HepG2 (cell line): ENCODE measurements around the gene ACCS. TPM values are rescaled to one million over a fixed set of nuclear protein-coding genes. Genes with fewer than 3 reads are reported as not detected.

ENCODE experiments used
- ATAC-seq: fragments of 200-7000 bp; cut with Tn5 transposase; 3 replicates; pipeline ENCODE4 v1.9.1; 2020; ENCODE audit warnings: mild to moderate bottlenecking, moderate library complexity
- BruUV-seq: library from RNA; stranded (reverse); fragments of 400-500 nt; replicated peaks from 2 replicates; lab custom pipeline; 2021; lab: Mats Ljungman, UMichigan
- CTCF ChIA-PET: fragments of 300-600 bp; formaldehyde crosslinking; extraction: SDS; loops from one replicate; lab custom pipeline; 2021; ENCODE audit warnings: low total read pairs, inconsistent platforms, low intra/inter-chr PET ratio; lab: Yijun Ruan, JAX
- POLR2A ChIA-PET: fragments of 350-600 bp; sonication (Branson Sonifier 250); formaldehyde crosslinking; loops from one replicate; lab custom pipeline; 2020; ENCODE audit warnings: antibody characterized with exemption, inconsistent platforms; lab: Yijun Ruan, JAX
- DNase-seq: peaks from one replicate; pipeline ENCODE4 v3.0.0-alpha.2; 2015; ENCODE audit warnings: low spot score
- FAIRE-seq: peaks from 3 replicates; lab custom pipeline; 2011; peaks lifted over from hg19 to GRCh38; lab: Jason Lieb, UNC
- H2AFZ ChIP-seq: one replicate; pipeline ENCODE4 v1.6.1; 2011; ENCODE audit warnings: low read length, inconsistent platforms
- H3K27ac ChIP-seq: fragments of 300-600 bp; 3 replicates; pipeline ENCODE4 v1.8.0; 2011; ENCODE audit warnings: mixed run types, mild to moderate bottlenecking, mixed read lengths, low read length, inconsistent platforms; ENCODE audit not compliant: insufficient read depth; ENCODE audit errors: extremely low read length
- H3K27me3 ChIP-seq, 2 experiments: fragments of 200-600 bp in 1 of 2; 2 replicates in 1 of 2; 3 replicates in 1 of 2; pipeline versions ENCODE4 v1.6.0 to v1.8.0; 2011; ENCODE audit warnings: low read length in 2 of 2, mild to moderate bottlenecking in 2 of 2, moderate library complexity in 2 of 2, inconsistent platforms in 1 of 2; ENCODE audit not compliant: insufficient read depth in 2 of 2, control insufficient read depth in 1 of 2
- H3K36me3 ChIP-seq, 2 experiments: fragments of 200-600 bp in 1 of 2; replicated peaks in 1 of 2; 2 replicates in 1 of 2; 3 replicates in 1 of 2; pipeline versions ENCODE4 v1.5.1 to v1.8.0; 2011; ENCODE audit warnings: low read length in 2 of 2, inconsistent platforms in 1 of 2; ENCODE audit not compliant: insufficient read depth in 2 of 2, control insufficient read depth in 1 of 2
- H3K4me1 ChIP-seq: 2 replicates; pipeline ENCODE4 v1.5.1; 2012; ENCODE audit warnings: low read length, inconsistent platforms; ENCODE audit not compliant: insufficient read depth
- H3K4me2 ChIP-seq: 2 replicates; pipeline ENCODE4 v1.6.0; 2011; ENCODE audit warnings: low read depth, low read length, inconsistent platforms
- H3K4me3 ChIP-seq, 3 experiments: fragments of 200-600 bp in 1 of 3; sonication (generic), shearing (Covaris generic) in 1 of 3; replicated peaks in 1 of 3; 2 replicates each; pipeline ENCODE4 v1.5.1; 2011 to 2016; ENCODE audit warnings: low read length in 3 of 3, inconsistent platforms in 2 of 3, low read depth in 2 of 3, mild to moderate bottlenecking in 2 of 3, control low read depth in 1 of 3, mixed read lengths in 1 of 3; ENCODE audit not compliant: insufficient read depth in 1 of 3
- H3K79me2 ChIP-seq: one replicate; pipeline ENCODE4 v1.6.1; 2011; ENCODE audit warnings: low read length, inconsistent platforms; ENCODE audit not compliant: insufficient read depth
- H3K9ac ChIP-seq: 2 replicates; pipeline ENCODE4 v1.6.0; 2011; ENCODE audit warnings: mild to moderate bottlenecking, low read depth, low read length, inconsistent platforms; ENCODE audit not compliant: insufficient read depth
- H3K9me3 ChIP-seq: 2 replicates; pipeline ENCODE4 v1.5.1; 2012; ENCODE audit warnings: mild to moderate bottlenecking, low read length
- H4K20me1 ChIP-seq: 2 replicates; pipeline ENCODE4 v1.6.0; 2011; ENCODE audit warnings: inconsistent platforms, mild to moderate bottlenecking, low read length, moderate library complexity; ENCODE audit not compliant: insufficient read depth
- FOSL1 ChIP-seq: sonication (generic); formaldehyde crosslinking; IDR thresholded peaks from 2 replicates; pipeline ENCODE4 v1.9.0; 2021; ENCODE audit warnings: missing genetic modification reagents, borderline replicate concordance
- GTF3A ChIP-seq: sonication (generic); formaldehyde crosslinking; conservative IDR thresholded peaks from 2 replicates; pipeline ENCODE4 v1.4.0; 2020; ENCODE audit warnings: mild to moderate bottlenecking, missing genetic modification reagents
- GZF1 ChIP-seq: sonication (generic); formaldehyde crosslinking; IDR thresholded peaks from 2 replicates; pipeline ENCODE4 v1.5.1; 2020; ENCODE audit warnings: mild to moderate bottlenecking, missing genetic modification reagents
- HES4 ChIP-seq: sonication (generic); formaldehyde crosslinking; IDR thresholded peaks from 2 replicates; pipeline ENCODE4 v1.9.0; 2021; ENCODE audit warnings: mild to moderate bottlenecking, missing genetic modification reagents, borderline replicate concordance
- HHEX ChIP-seq: IDR thresholded peaks from 2 replicates; pipeline ENCODE4 v1.6.1; 2016; ENCODE audit warnings: control low read depth
- KAT2B ChIP-seq: fragments of 150-350 bp; IDR thresholded peaks from 2 replicates; pipeline ENCODE4 v1.6.1; 2014; ENCODE audit warnings: low read depth, low read length, borderline replicate concordance
- PAXIP1 ChIP-seq: sonication (generic); formaldehyde crosslinking; conservative IDR thresholded peaks from 2 replicates; pipeline ENCODE4 v1.4.0; 2020; ENCODE audit warnings: mild to moderate bottlenecking, missing genetic modification reagents, moderate library complexity
- RARG ChIP-seq: sonication (generic); formaldehyde crosslinking; IDR thresholded peaks from 2 replicates; pipeline ENCODE4 v1.4.0; 2020; ENCODE audit warnings: low read depth, mild to moderate bottlenecking, missing genetic modification reagents
- RFX1 ChIP-seq: fragments of 450-650 bp; IDR thresholded peaks from 2 replicates; pipeline ENCODE4 v1.6.1; 2017
- STAG1 ChIP-seq: sonication (generic); formaldehyde crosslinking; IDR thresholded peaks from 2 replicates; pipeline ENCODE4 v1.4.0; 2020; ENCODE audit warnings: missing genetic modification reagents
- WGBS: methylation state at CpG from one replicate; pipeline ENCODE4 v1.1.6; 2017; ENCODE audit warnings: low lambda C conversion rate; 5-methylcytosine and 5-hydroxymethylcytosine counted together
- in situ Hi-C: cut with HindIII; loops from 2 replicates; pipeline ENCODE4 v1.10.0; 2017; ENCODE audit warnings: low pct_unique_long_range_greater_than_20kb; ENCODE audit not compliant: extremely low pct_ligation_motif_present
- intact Hi-C: fragments of 100-400 bp; cut with micrococcal nuclease; formaldehyde crosslinking; loops from one replicate; pipeline ENCODE4 v1.10.0; 2022; ENCODE audit not compliant: unreplicated experiment
- polyA plus RNA-seq, 8 experiments: library from polyadenylated mRNA; depleted of rRNA in 3 of 8; stranded (reverse) in 7 of 8; unstranded in 1 of 8; fragments of >200 nt; fragmentation: Illumina TruSeq in 4 of 8; extraction: Trizol in 4 of 8; gene quantifications; 2 replicates each; pipeline versions ENCODE4 v1.2.1 to v1.2.3, GENCODE V29; 2011 to 2016; ENCODE audit warnings: low read depth in 4 of 8, missing spikeins in 1 of 8, mixed read lengths in 1 of 8; ENCODE audit not compliant: insufficient read depth in 1 of 8
- total RNA-seq, 5 experiments: library from RNA; depleted of rRNA; stranded (reverse); fragments of >200 nt; fragmentation: Illumina TruSeq; extraction: Trizol; gene quantifications; 2 replicates each; pipeline ENCODE4 v1.2.3, GENCODE V29; 2016; ENCODE audit warnings: low read depth in 1 of 5
- TF ChIP-seq, protein P1 (sequence below): sonication (generic); formaldehyde crosslinking; IDR thresholded peaks from 2 replicates; pipeline ENCODE4 v1.4.0; 2020; ENCODE audit warnings: mild to moderate bottlenecking, missing genetic modification reagents
- TF ChIP-seq, protein P2 (sequence below): sonication (generic); formaldehyde crosslinking; IDR thresholded peaks from 2 replicates; pipeline ENCODE4 v1.5.1; 2020; ENCODE audit warnings: mild to moderate bottlenecking, missing genetic modification reagents, moderate library complexity
- TF ChIP-seq, protein P3 (sequence below): sonication (generic); formaldehyde crosslinking; IDR thresholded peaks from 2 replicates; pipeline ENCODE4 v1.5.0; 2020; ENCODE audit warnings: mild to moderate bottlenecking, missing genetic modification reagents
- TF ChIP-seq, protein P4 (sequence below): sonication (generic); formaldehyde crosslinking; IDR thresholded peaks from 2 replicates; pipeline ENCODE4 v1.9.0; 2021; ENCODE audit warnings: missing genetic modification reagents, mild to moderate bottlenecking, borderline replicate concordance

Gene ACCS
- total and polyA plus RNA-seq, 2 of the 13 experiments (the other 11 are each of a cell fraction or from before 2014, with no cell fraction given): 0.55 to 0.59 TPM

DNA sequence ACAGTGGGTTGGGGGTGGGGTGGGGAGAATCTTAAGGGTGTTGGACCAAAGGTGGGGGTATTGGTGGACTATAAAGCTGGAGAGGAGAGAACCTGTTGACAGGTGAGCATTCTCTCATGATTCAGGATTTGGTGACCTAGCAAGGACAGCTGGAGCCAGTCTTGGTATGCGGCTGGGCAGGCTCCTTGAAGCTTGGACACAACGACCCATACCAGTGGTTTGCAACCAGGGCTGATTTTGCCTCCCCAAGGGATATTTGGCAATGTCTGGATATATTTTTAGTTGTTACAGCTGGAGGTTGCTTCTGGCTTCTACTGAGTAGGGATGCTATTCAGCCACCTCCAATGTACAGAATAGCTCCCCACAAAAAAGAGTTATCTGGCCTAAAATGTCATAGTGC is 35.0 kb downstream of the ACCS start:
- Histone ChIP-seq H3K4me2 (no peak overlapping the region), H3K79me2 (no peaks in the 10 kb centered on the region)
- TF ChIP-seq PAXIP1 (CRISPR knock-in tag): no peak
- no peak for TF ChIP-seq HHEX (CRISPR knock-in tag)
- no peak for TF ChIP-seq GZF1
- no peak for TF ChIP-seq GTF3A (CRISPR knock-in tag)
- TF ChIP-seq KAT2B: no peak
- no peak for TF ChIP-seq HES4
- TF ChIP-seq, protein P1, sequence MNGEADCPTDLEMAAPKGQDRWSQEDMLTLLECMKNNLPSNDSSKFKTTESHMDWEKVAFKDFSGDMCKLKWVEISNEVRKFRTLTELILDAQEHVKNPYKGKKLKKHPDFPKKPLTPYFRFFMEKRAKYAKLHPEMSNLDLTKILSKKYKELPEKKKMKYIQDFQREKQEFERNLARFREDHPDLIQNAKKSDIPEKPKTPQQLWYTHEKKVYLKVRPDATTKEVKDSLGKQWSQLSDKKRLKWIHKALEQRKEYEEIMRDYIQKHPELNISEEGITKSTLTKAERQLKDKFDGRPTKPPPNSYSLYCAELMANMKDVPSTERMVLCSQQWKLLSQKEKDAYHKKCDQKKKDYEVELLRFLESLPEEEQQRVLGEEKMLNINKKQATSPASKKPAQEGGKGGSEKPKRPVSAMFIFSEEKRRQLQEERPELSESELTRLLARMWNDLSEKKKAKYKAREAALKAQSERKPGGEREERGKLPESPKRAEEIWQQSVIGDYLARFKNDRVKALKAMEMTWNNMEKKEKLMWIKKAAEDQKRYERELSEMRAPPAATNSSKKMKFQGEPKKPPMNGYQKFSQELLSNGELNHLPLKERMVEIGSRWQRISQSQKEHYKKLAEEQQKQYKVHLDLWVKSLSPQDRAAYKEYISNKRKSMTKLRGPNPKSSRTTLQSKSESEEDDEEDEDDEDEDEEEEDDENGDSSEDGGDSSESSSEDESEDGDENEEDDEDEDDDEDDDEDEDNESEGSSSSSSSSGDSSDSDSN (CRISPR knock-in tag): no peak
- no peak for TF ChIP-seq STAG1 (CRISPR knock-in tag)
- TF ChIP-seq, protein P2, sequence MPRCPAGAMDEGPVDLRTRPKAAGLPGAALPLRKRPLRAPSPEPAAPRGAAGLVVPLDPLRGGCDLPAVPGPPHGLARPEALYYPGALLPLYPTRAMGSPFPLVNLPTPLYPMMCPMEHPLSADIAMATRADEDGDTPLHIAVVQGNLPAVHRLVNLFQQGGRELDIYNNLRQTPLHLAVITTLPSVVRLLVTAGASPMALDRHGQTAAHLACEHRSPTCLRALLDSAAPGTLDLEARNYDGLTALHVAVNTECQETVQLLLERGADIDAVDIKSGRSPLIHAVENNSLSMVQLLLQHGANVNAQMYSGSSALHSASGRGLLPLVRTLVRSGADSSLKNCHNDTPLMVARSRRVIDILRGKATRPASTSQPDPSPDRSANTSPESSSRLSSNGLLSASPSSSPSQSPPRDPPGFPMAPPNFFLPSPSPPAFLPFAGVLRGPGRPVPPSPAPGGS (CRISPR knock-in tag): no peak
- no peak for TF ChIP-seq RARG (CRISPR knock-in tag)
- TF ChIP-seq, protein P3, sequence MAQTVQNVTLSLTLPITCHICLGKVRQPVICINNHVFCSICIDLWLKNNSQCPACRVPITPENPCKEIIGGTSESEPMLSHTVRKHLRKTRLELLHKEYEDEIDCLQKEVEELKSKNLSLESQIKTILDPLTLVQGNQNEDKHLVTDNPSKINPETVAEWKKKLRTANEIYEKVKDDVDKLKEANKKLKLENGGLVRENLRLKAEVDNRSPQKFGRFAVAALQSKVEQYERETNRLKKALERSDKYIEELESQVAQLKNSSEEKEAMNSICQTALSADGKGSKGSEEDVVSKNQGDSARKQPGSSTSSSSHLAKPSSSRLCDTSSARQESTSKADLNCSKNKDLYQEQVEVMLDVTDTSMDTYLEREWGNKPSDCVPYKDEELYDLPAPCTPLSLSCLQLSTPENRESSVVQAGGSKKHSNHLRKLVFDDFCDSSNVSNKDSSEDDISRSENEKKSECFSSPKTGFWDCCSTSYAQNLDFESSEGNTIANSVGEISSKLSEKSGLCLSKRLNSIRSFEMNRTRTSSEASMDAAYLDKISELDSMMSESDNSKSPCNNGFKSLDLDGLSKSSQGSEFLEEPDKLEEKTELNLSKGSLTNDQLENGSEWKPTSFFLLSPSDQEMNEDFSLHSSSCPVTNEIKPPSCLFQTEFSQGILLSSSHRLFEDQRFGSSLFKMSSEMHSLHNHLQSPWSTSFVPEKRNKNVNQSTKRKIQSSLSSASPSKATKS: no peak
- no peak for TF ChIP-seq RFX1
- TF ChIP-seq, protein P4, sequence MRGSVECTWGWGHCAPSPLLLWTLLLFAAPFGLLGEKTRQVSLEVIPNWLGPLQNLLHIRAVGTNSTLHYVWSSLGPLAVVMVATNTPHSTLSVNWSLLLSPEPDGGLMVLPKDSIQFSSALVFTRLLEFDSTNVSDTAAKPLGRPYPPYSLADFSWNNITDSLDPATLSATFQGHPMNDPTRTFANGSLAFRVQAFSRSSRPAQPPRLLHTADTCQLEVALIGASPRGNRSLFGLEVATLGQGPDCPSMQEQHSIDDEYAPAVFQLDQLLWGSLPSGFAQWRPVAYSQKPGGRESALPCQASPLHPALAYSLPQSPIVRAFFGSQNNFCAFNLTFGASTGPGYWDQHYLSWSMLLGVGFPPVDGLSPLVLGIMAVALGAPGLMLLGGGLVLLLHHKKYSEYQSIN (CRISPR knock-in tag): no peak
- no peak for TF ChIP-seq FOSL1 (CRISPR knock-in tag)

More for the DNA sequence above, 35.0 kb downstream of the ACCS start:
- H3K27me3 ChIP-seq: no peaks in the 10 kb centered on the region
- ATAC-seq: no peak
- DNase-seq: no peak
- in situ Hi-C loops (no loop called here), intact Hi-C loops (no loop called here)
- peaks cover 9% of the 10 kb centered on the region for H3K4me1 ChIP-seq
- no peak overlapping the region for H3K9ac ChIP-seq
- 90% methylated on average over 2 of the region's 2 CpGs for WGBS
- ChIA-PET CTCF (no interaction called here), POLR2A (no interaction called here)
- H3K9me3 ChIP-seq: no peaks in the 10 kb centered on the region
- FAIRE-seq: no peak
- H3K36me3 ChIP-seq: no peaks in the 10 kb centered on the region; a peak in 1 of 5 replicates
- no peak overlapping the region for H3K4me3 ChIP-seq
- no peak overlapping the region for H2AFZ ChIP-seq
- BruUV-seq: no TSS peak
- H4K20me1 ChIP-seq: no peaks in the 10 kb centered on the region
- no peak overlapping the region for H3K27ac ChIP-seq
